ELR (cell line): Measurements from ENCODE around the gene ZFP64.
"Not testable (repeated sequence)": the region's sequence is repeated elsewhere in the genome, so short reads cannot be mapped to it uniquely, and the experiment has no call there.

ENCODE experiments used
- DNase-seq: peaks from one replicate; pipeline ENCODE4 v3.0.0-alpha.2; 2015; ENCODE audit warnings: low read depth

ZFP64 gene

DNA sequence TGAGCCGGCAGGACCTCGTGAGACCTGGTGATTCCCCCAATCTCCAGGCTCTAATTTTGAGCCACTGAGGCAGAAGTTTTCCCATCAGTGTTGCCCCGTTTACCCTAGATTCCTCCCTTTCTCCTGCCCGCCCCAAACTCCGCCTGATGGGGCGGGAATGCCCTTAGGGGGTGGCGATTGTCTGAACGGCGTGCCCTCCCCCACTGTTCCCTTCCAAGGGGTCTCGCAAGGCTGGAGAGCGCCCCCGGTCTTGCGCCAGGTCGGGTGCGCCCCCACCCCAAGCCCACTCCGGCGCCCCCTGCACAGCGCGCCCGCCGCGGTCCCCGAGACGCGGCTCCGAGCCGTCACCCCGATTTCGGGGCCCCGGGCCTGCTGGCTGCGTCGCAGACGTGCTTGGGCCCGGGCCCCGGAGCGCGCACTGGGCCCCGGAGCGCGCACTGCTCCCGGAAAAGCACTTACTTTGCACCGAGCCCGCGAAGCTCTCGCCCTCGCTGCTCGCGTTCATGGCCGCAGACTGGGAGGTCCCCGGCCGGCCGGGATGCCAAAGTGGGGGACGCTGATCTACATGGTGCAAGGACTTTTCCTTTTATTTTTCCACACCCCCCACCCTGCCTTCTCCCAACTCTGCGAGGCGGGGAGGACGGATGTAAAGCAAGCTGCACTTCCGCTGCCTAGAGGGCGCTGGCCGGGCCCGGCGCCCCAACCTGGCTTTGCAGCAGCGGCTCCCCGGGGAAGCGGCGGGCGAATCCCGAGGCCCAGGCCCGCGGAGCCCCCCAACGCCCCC, at the start of gene ZFP64:
ZFP64 (minus strand) TSS at position 648 of the 784 bp plus-strand sequence; CDS start at position 505, 143 bp downstream.
- DNase-seq = peak; percentile 86

DNA sequence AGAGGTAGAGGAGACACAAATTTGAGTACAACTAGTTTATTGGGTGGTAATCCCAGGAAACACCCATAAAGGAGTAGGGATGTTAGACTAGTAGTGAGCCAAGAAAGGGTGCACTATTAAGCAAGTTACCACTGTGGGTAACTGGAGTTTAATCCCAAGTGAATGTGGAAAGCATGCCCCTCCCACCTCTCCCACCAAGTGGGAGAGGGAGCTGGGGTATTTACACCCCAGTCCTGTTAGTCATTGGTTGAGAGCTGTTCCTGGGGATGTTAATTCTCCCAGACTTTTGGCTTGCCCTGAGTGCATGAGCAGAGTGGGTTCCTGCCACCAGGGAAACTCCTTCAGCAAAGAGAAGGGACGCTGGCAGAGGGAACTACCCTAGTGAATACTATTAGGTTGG, 49.2 kb upstream of the ZFP64 start:
- DNase-seq = no peak

DNA sequence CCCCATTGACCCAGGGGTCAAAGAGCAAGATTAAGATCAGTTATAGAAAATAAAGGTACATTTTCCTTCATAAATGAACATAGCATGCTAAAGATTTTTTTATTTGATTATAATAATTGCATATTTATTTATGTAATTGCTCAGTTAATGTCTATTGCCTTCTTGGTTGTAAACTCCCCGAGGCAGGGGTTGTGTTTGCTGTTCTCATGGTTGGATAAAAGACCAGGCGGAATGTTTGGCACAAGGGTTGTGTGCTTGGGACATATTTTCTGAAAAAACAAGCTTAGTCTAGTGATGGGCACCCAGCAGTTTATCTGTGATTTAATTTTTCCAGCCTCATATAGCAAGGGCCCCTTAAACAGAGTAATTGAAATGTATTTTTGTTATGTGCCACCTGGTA, 47.5 kb upstream of the ZFP64 start:
- DNase-seq = no peak

DNA sequence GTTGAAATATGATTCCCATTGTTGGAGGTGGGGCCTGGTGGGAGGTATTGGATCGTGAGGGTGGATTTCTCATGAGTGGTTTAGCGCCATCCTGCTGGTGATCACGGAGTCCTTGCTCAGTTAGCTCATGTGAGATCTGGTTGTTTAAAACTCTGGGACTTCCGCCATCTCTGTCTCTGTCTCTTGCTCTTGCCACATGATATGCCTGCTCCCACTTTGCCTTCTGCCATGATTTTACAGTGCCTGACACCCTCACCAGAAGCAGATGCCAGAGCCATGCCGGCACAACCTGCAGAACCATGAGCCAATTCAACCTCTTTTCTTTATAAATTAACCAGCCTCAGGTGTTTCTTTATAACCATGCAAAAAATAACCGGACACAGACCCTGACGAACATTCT, 44.7 kb upstream of the ZFP64 start:
- no peak for DNase-seq

DNA sequence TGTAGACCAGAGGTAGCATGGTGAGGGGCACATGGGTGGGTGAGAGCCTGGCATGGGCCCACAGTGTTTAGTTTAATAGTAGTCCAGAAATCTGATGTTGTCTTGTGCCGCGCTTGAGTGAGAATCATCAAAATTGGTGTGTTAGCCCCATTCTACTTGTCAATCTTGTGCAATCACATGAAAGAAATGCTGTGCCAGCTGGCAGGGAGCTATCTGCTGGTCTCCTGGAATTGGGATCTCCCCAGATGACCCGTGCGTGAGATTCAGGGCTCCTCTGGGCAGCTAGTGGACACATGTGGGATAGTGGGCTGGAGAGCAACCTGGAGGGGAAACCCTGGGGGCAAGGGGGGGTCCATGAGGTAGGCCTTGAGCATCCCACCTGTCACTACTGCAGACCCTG, 43.5 kb upstream of the ZFP64 start:
- DNase-seq = no peak

DNA sequence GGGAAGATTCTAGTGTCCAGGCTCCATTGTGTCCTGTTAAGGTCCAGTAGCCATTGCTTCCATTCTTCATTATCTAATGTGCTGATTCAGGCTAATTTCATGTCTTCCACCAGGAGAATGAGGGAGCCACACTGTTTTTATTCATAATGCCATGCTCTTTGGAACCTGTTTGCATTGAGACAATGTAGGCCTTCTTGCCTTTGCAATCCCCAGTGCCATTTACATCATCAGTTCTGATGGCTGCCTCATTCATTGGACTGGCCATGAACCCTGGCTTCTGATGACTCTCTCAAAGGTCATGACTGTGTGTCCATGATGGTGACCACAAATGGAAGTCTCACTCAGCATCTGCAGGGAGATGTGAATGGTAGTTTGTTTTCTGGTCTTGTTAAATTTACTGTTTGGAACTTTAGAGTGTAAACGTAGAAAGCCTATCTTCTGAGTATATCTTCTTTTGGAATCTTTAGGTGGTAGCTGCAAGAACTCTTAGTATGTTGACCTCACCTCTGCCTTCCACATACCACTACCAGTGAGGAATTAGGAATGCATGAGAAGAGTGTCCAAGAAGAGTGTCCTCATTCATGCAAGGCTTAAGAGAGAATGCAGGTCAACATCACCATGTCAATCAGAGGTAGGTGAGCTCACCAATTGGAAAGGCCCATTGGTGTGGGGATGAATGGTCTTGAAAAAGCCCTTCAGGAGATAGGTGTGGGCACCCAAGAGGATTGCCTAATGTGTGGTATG, 42.9 kb upstream of the ZFP64 start:
- no peak for DNase-seq

DNA sequence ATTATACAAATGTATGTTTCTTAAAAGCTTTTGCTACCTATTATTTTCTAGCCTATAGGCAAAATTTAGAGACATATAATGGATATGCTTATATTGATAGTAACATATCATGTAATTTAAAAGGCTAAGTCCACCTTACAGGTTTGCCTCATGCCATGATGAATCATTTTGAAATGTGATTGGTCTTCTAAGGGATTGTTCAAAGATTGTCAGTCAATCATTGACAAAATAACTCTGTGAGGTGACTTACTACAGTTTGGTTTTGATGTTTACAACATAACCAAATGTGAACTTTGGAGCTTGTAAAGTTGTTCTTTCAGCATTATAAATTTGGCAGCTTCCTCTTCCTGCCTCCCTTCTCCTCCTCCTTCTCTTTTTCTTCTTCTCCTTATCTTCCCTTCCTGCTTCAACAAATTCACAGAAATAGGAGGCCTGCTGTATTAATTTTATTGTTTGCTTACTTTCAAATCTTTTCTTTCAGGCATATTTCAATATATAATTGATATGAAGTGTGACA, 39.7 kb upstream of the ZFP64 start:
- DNase-seq = no peak

DNA sequence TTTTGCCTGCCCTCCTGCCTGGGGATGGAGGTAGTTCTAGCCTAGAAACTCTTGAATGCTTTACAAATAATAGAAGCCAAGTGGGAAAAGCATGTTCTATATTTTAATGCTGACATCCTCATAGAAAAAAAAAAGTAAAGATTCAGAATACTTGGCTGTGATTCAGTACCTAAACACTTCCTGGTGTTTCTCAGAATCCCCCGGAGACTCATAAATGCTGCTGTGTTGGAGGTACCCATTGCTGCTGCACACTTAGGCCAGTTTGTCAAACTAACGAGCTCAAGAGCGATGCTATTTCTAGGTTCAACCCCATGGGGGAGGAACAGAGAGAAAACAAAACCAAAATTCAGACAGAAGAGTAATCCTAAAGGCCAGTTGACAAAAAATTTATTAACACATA, 38.8 kb upstream of the ZFP64 start:
- peak; percentile 16 for DNase-seq

DNA sequence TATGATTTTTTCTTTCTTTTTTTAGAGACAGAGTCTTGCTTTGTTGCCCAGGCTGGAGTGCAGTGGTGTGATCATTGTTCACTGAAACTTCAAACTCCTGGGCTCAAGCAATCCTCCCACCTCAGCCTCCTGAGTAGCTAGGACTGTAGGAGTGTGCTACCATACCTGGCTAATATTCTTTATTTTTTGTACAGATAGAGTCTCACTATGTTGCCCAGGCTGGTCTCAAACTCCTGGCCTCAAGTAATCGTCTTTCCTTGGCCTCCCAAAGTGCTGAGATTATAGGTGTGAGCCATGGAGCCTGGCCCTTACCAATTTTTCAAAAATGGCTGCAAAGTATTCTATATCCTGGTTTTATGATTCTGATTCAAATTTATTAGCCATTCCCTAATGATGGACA, 37.8 kb upstream of the ZFP64 start:
- DNase-seq = not testable (repeated sequence)

DNA sequence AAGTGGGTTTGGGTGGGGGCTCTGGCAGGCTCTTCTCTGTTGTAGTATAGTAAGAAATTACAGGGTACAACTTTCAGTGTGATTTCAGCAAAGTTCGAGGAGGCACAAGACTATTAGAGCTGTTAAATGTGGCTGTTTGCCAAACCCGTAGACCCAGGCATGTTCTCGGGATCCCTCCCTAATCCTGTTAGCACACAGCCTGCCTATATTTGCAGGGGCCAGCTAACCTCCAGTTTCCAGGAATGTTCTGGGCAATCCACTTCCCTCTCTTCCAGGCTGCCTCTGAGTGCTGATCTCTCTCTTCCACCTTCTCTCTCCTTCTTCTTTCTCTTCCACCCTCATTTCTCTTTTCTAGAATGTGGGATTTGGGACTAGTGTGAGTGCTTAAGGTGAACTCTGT, 34.8 kb upstream of the ZFP64 start:
- no peak for DNase-seq

DNA sequence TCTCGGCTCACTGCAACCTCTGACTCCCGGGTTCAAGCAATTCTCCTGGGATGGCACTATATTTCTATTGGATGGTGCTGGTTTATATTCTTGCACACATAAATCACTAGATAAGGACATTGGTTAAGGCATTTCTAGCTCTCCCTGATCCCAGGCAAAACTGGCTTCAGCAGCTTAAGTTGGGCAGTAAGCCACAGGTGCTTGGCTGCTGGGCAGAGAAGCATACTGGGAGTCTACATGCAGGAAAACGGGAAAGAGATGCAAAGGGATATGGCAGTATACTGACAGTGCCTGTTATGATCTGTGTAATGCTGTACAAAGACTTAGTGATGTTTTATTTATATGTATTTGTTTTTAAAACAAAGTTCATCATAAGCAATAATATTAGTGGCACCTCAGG, 33.3 kb upstream of the ZFP64 start:
- DNase-seq = no peak

DNA sequence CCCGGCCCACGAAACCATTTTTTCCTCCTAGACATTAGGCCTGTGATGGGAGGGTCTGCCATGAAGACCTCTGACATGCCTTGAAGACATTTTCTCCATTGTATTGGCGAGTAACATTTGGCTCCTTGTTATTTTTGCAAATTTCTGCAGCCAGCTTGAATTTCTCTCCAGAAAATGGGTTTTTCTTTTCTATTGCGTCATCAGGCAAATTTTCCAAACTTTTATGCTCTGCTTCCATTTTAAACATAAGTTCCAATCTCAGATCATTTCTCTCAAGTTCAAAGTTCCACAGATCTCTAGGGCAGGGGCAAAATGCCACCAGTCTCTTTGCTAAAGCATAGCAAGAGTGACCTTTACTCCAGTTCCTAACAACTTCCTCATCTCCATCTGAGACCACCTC, 29.8 kb upstream of the ZFP64 start:
- DNase-seq = not testable (repeated sequence)

DNA sequence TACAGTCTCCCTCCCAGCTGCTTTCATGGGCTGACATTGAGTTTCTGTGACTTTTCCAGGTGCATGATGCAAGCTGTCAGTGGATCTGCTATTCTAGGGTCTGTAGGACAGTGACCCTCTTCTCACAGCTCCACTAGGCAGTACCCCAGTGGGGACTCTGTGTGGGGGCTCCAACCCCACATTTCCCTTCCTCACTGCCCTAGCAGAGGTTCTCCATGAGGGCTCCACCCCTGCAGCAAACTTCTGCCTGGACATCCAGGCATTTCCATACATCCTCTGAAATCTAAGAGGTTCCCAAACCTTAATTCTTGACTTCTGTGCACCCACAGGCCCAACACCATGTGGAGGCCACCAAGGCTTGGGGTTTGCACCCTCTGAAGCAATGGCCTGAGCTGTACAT, 29.3 kb upstream of the ZFP64 start:
- not testable (repeated sequence) for DNase-seq

DNA sequence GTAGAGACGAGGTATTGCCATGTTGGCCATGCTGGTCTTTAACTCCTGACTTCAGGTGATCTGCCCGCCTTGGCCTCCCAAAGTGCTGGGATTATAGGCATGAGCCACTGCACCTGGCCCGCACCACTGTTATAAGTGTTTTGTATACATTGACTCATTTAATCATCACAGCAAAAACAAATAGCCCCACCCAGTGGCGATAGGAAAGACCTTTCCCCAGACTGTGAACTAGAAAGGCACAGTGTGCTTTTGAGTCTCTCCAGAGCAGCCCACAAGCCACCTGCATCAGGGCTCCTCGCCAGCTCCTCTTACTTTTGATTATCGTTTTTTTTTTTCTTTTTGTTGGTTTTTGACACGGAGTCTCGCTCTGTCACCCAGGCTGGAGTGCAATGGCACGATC, 27.9 kb upstream of the ZFP64 start:
- peak; percentile 46 for DNase-seq

DNA sequence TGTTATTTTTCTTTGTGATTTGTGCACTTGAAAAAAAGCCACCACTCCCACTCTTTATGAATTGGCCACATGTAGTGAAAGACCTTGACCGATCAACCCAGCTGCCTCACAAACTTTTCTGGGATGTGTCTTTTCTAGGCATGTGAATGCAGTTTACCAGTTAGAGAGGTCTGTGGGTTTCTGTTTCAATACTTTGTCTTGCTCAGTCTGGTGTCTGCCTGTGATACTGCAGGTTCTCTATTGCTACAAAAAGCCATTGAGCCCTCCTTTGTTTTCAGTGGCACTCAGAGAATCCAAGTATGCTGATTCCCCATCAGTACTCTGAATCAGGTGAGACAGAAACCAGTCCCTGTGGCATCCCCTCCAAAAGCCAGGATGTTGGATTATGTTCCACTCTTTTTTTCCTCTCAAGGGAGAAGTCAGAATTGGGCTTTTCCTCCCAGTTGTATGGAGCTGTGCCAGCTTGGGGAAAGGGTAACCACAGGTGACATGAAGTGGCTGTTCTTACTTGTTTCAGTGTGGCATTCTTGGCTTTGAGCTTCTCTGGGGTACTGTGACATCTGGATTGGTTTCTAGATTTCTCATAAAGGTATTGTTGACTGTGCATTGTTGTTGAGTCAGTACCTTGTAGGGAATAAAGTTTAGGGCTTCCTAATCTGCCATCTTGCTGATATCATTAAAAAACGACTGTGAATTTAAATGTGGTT, 26.3 kb upstream of the ZFP64 start:
- no peak for DNase-seq

DNA sequence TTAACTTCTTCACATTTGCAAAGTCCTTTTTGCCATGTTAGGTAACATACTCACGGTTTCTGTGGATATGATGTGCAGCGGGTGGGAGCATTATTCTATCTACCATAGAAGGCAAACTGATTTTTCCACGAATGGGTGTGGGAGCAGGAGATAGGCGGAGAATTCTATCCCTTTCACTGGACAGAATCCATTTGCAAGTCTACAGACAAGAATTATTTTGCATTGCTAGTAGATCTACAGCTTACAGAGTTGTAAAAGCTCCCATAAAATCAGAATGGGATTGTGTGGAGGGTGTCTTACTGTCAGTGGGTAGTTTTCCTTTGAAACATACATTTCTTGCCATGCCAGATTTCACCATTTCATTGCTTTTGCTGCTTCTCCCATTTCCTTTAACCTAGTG, 22.4 kb upstream of the ZFP64 start:
- DNase-seq = no peak

DNA sequence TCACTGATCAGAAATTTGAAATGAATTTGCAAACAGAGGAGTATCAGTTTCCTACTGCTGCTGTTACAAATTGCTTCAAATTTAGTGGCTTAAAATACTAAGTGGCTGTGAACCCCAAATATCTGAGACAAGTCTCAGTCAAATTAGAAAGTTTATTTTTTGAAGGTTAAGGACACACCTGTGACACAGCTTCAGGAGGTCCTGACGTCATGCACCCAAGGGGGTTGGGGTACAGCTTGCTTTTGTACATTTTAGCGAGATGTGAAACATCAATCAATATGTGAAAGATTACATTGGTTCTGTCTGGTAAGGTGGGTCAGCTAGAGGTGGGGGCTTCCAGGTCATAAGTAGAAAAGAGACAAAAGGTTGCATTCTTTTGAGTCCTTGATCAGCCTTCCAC, 21.4 kb upstream of the ZFP64 start:
- DNase-seq = no peak

DNA sequence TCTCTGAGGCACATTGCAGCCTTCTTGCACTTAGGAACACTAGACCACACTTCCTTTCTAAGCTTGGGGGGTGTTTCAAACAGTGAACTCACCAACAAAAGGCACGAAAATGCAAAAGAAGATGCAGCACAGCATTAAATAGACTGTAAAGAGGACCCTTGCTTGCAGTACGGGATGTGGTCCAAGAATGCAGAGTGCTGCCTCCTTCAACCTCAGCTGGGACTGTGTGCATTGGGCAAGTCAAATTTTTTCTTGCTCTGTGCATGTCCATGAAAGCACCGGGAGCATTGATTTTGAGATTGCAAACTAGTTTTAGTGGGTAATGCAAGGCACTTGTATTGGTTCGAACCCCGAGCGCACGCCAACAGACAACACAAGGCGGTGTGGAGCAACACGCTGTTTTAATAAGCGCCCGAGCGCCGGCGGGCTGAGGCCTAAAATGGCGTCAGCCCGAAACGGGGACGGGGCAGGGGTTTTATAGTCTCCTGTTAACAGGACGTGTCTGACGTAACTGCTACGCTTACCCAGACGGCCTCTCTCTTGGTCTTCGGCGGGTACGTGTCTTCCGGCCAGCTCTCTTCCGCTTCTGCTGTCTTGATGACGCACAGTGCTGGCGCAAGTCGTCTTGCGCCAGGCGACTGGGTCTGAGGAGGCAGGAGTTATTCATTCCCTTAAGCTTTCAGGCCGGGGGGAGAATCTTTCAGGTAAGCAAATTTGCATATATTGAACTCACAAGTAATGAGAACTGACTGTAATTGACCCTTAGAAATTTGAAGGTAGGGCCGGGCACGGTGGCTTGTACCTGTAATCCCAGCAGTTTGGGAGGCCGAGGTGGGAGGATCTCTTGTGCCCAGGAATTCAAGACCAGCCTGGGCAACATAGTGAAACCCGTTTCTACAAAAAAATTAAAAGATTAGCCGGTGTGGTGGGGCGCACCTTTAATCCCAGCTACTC, 18.7 kb upstream of the ZFP64 start:
- DNase-seq = no peak

DNA sequence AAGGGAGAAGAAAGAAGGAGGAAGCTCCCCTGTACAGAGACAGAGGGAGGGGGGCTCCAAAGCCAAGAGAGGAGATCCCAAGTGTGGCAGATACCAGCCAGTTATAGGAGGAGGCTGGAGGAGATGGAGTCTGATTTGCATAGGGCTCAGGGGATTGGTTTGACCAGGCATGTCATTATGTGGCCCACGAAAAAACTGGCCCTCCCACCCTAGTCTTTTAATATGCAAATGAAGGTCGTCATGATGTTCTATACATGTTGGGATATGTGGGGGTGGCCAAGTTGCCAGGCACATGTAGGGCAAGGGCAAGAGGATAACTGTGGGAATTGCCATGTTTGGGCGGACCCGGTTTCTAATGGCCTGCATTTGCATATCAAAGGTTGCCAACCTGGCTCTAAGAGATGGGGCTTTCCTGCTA, 17.6 kb upstream of the ZFP64 start:
- no peak for DNase-seq

DNA sequence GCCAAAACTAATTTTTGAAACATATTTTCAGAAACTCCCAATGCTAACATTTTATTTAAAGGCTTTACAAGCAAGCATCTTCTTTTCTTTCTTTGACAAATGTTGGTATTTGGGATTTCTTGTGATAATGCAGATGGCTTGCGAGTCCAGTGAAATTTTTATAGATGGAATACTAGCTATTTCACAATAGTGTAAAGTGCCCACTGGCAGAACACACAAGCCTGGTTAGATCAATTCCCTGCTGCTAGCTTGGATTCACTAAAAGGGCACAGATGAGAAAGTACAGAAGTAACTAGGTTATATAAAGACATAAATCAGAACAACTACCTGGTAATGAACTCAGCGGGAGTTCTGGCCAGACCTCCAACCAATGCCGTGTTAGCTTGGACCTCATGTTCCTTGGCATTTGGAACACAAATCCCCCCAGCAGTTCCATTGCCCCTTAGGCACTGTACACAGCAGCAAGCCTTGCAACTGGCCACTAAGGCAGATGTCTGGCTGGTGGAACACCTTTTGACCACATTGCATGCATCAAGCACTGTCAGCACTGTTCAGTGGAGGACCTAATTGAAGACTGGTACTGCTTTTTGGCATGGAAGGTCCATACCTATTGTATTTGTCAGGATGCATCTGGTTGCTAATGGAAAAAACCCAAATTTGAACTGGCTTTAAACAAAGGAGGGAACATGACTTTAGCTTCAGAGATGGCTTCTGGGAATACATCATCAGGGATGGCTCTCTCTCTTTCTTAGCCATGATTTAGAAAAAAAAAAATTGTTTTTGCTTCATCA, 15.6 kb upstream of the ZFP64 start:
- no peak for DNase-seq

DNA sequence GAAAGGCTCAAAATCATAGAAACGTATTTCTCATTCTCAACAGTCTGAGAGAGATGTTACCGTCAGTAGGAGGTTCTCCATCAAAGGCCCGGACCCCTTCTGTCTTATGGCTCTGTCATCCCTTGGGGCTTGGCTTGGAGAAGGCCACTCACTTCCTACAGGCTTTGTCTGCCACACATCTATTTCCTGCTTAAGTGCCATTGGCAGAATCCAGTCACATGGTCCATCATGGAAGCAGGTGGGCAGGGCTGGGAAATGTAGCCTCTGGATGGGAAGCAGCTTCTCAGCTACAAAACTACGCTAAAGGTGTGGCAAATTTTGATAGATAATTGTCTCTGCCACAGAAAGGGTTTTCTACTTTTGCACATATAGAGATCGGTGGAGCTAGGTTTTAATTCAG, 12.6 kb upstream of the ZFP64 start:
- DNase-seq = peak; percentile 16
